NCI-H2081 (cell line): ENCODE data around the gene DIAPH3.

ENCODE experiments used
- DNase-seq, 2 experiments: peaks; one replicate each; lab custom pipeline; 2025; lab: John Stamatoyannopoulos, UW

Gene DIAPH3

GRCh38 chr13:59960683-59961082, 203.0 kb downstream of the DIAPH3 start:
- DNase-seq: no peak

GRCh38 chr13:59957438-59957837, 206.3 kb downstream of the DIAPH3 start:
- DNase-seq: no peak

- no peak for DNase-seq
Observed at GRCh38 chr13:59954601-59955000, 209.1 kb downstream of the DIAPH3 start.

GRCh38 chr13:59951011-59951410, 212.7 kb downstream of the DIAPH3 start:
- no peak for DNase-seq

- DNase-seq: no peak
Observed at GRCh38 chr13:59950266-59950665, 213.5 kb downstream of the DIAPH3 start.

- no peak for DNase-seq
Observed at GRCh38 chr13:59948686-59949085, 215.0 kb downstream of the DIAPH3 start.

GRCh38 chr13:59946944-59947343, 216.8 kb downstream of the DIAPH3 start:
- no peak for DNase-seq

- no peak for DNase-seq
Observed at GRCh38 chr13:59931621-59932020, 232.1 kb downstream of the DIAPH3 start.

- DNase-seq: no peak
Observed at GRCh38 chr13:59924256-59924655, 239.5 kb downstream of the DIAPH3 start.

GRCh38 chr13:59915252-59915651, 248.5 kb downstream of the DIAPH3 start:
- DNase-seq: no peak

- DNase-seq: no peak
Observed at GRCh38 chr13:59914556-59914955, 249.2 kb downstream of the DIAPH3 start.

GRCh38 chr13:59906413-59907049, 257.2 kb downstream of the DIAPH3 start:
- peak in 1 of 2 experiments; percentile 2 for DNase-seq

GRCh38 chr13:59901191-59901590, 262.5 kb downstream of the DIAPH3 start:
- no peak for DNase-seq

- DNase-seq: no peak
Observed at GRCh38 chr13:59898066-59898465, 265.7 kb downstream of the DIAPH3 start.

- DNase-seq: no peak
Observed at GRCh38 chr13:59893266-59893665, 270.5 kb downstream of the DIAPH3 start.

GRCh38 chr13:59891053-59891452, 272.7 kb downstream of the DIAPH3 start:
- DNase-seq: no peak

GRCh38 chr13:59890054-59890453, 273.7 kb downstream of the DIAPH3 start:
- no peak for DNase-seq

GRCh38 chr13:59888408-59888807, 275.3 kb downstream of the DIAPH3 start:
- DNase-seq: no peak

- no peak for DNase-seq
Observed at GRCh38 chr13:59885076-59885475, 278.7 kb downstream of the DIAPH3 start.

GRCh38 chr13:59883885-59884284, 279.8 kb downstream of the DIAPH3 start:
- DNase-seq: no peak

GRCh38 chr13:59880468-59880867, 283.3 kb downstream of the DIAPH3 start:
- DNase-seq: no peak

GRCh38 chr13:59879281-59879680, 284.4 kb downstream of the DIAPH3 start:
- DNase-seq: no peak

- no peak for DNase-seq
Observed at GRCh38 chr13:59877933-59878332, 285.8 kb downstream of the DIAPH3 start.

- DNase-seq: no peak
Observed at GRCh38 chr13:59874973-59875372, 288.8 kb downstream of the DIAPH3 start.
